ENCODE measurements around the gene CCL20. TPM values are rescaled to one million over a fixed set of nuclear protein-coding genes. Genes with fewer than 3 reads are reported as not detected.

The CCL20 gene
- total RNA-seq, 4 donors from 2014 or later: 2.0 to 4.2 TPM; not detected in 2

GRCh38 chr2:227826019-227826521 lies 12.4 kb downstream of the CCL20 start:
- WGBS: 35% methylated on average over 10 of the region's 10 CpGs
- H3K9me3 ChIP-seq: no peaks in the 10 kb centered on the region
- no peak overlapping the region for H3K27ac ChIP-seq
- peaks cover 14% of the 10 kb centered on the region for H3K4me1 ChIP-seq
- TF ChIP-seq POLR2AphosphoS5 (IDR thresholded peaks at IDR 0.05): peak in 1 of 3 donors; percentile 22
- no peak for TF ChIP-seq POLR2A (IDR thresholded peaks at IDR 0.05)
- no peak overlapping the region for H3K4me3 ChIP-seq
- H3K27me3 ChIP-seq: no peaks in the 10 kb centered on the region
- no peaks in the 10 kb centered on the region for H3K36me3 ChIP-seq
- DNase-seq (ENCODE audit: low spot score in 2 of 2): peak in 1 of 2 donors; percentile 60

GRCh38 chr2:227826563-227826962 lies 12.9 kb downstream of the CCL20 start:
- H3K36me3 ChIP-seq: no peaks in the 10 kb centered on the region
- TF ChIP-seq POLR2A (IDR thresholded peaks at IDR 0.05): no peak
- TF ChIP-seq POLR2AphosphoS5 (IDR thresholded peaks at IDR 0.05): no peak
- TF ChIP-seq EP300 (IDR thresholded peaks at IDR 0.05): no peak
- TF ChIP-seq CTCF (IDR thresholded peaks at IDR 0.05): no peak
- H3K4me1 ChIP-seq: peaks cover 14% of the 10 kb centered on the region
- 8% methylated on average over 2 of the region's 2 CpGs for WGBS
- DNase-seq (ENCODE audit: low spot score in 2 of 2): no peak
- H3K9me3 ChIP-seq: no peaks in the 10 kb centered on the region
- H3K27me3 ChIP-seq: no peaks in the 10 kb centered on the region
- no peak overlapping the region for H3K4me3 ChIP-seq
- H3K27ac ChIP-seq: no peak overlapping the region

GRCh38 chr2:227827143-227827542 lies 13.5 kb downstream of the CCL20 start:
- no peak overlapping the region for H3K27ac ChIP-seq
- H3K27me3 ChIP-seq: no peaks in the 10 kb centered on the region
- peaks cover 14% of the 10 kb centered on the region for H3K4me1 ChIP-seq
- TF ChIP-seq POLR2AphosphoS5 (IDR thresholded peaks at IDR 0.05): no peak
- no peak for TF ChIP-seq EP300 (IDR thresholded peaks at IDR 0.05)
- TF ChIP-seq CTCF (IDR thresholded peaks at IDR 0.05): no peak
- no peak overlapping the region for H3K4me3 ChIP-seq
- WGBS: 87% methylated on average over 7 of the region's 7 CpGs
- H3K36me3 ChIP-seq: no peaks in the 10 kb centered on the region
- no peaks in the 10 kb centered on the region for H3K9me3 ChIP-seq
- DNase-seq (ENCODE audit: low spot score in 2 of 2): no peak

- Histone ChIP-seq H3K4me1 (peaks cover 14% of the 10 kb centered on the region), H3K27ac (no peak overlapping the region), H3K9me3 (no peaks in the 10 kb centered on the region), H3K27me3 (no peaks in the 10 kb centered on the region), H3K4me3 (no peak overlapping the region), H3K36me3 (no peaks in the 10 kb centered on the region)
- no peak for TF ChIP-seq CTCF (IDR thresholded peaks at IDR 0.05)
- TF ChIP-seq EP300 (IDR thresholded peaks at IDR 0.05): no peak
- TF ChIP-seq POLR2AphosphoS5 (IDR thresholded peaks at IDR 0.05): no peak
- TF ChIP-seq POLR2A (IDR thresholded peaks at IDR 0.05): no peak
- DNase-seq (ENCODE audit: low spot score in 2 of 2): no peak
Measured at GRCh38 chr2:227828477-227828912, 14.9 kb downstream of the CCL20 start.

- H3K9me3 ChIP-seq: no peaks in the 10 kb centered on the region
- no peak for DNase-seq (ENCODE audit: low spot score in 2 of 2)
- no peak overlapping the region for H3K27ac ChIP-seq
- H3K4me1 ChIP-seq: peaks cover 14% of the 10 kb centered on the region
- H3K4me3 ChIP-seq: no peak overlapping the region
- H3K36me3 ChIP-seq: no peaks in the 10 kb centered on the region
- 93% methylated on average over 2 of the region's 2 CpGs for WGBS
- H3K27me3 ChIP-seq: no peaks in the 10 kb centered on the region
- TF ChIP-seq POLR2AphosphoS5 (IDR thresholded peaks at IDR 0.05) (no peak), POLR2A (IDR thresholded peaks at IDR 0.05) (no peak), EP300 (IDR thresholded peaks at IDR 0.05) (no peak), CTCF (IDR thresholded peaks at IDR 0.05) (no peak)
Measured at GRCh38 chr2:227829337-227829736, 15.7 kb downstream of the CCL20 start.

- WGBS: 86% methylated on average over 10 of the region's 10 CpGs
- DNase-seq (ENCODE audit: low spot score in 2 of 2): no peak
- no peaks in the 10 kb centered on the region for H3K9me3 ChIP-seq
- H3K36me3 ChIP-seq: no peaks in the 10 kb centered on the region
- H3K4me3 ChIP-seq: no peak overlapping the region
- H3K27me3 ChIP-seq: no peaks in the 10 kb centered on the region
- H3K4me1 ChIP-seq: no peaks in the 10 kb centered on the region
- no peak overlapping the region for H3K27ac ChIP-seq
- TF ChIP-seq POLR2A (IDR thresholded peaks at IDR 0.05): no peak
- no peak for TF ChIP-seq EP300 (IDR thresholded peaks at IDR 0.05)
- TF ChIP-seq CTCF (IDR thresholded peaks at IDR 0.05): no peak
- no peak for TF ChIP-seq POLR2AphosphoS5 (IDR thresholded peaks at IDR 0.05)
Measured at GRCh38 chr2:227834423-227834822, 20.8 kb downstream of the CCL20 start.

All from suprapubic skin (tissue), 4 donors.